Ishikawa (cell line): ENCODE results near the gene MCF2L2.

Experiments
- CEBPB ChIP-seq: IDR thresholded peaks from 2 replicates; pipeline ENCODE4 v1.6.1; 2012
- CREB1 ChIP-seq: IDR thresholded peaks from 2 replicates; pipeline ENCODE4 v1.6.1; 2012; ENCODE audit warnings: low read depth
- EGR1 ChIP-seq: IDR thresholded peaks from 2 replicates; pipeline ENCODE4 v1.6.1; 2012
- EP300 ChIP-seq: IDR thresholded peaks from 2 replicates; pipeline ENCODE4 v1.6.1; 2012; ENCODE audit warnings: borderline replicate concordance
- FOXM1 ChIP-seq: IDR thresholded peaks from 2 replicates; pipeline ENCODE4 v1.6.1; 2012; ENCODE audit warnings: low read depth, borderline replicate concordance
- NFIC ChIP-seq: IDR thresholded peaks from 2 replicates; pipeline ENCODE4 v1.6.1; 2012
- RAD21 ChIP-seq: IDR thresholded peaks from 2 replicates; pipeline ENCODE4 v1.6.1; 2012; ENCODE audit warnings: low read depth
- TAF1 ChIP-seq: IDR thresholded peaks from 2 replicates; pipeline ENCODE4 v1.6.1; 2012; ENCODE audit warnings: low read depth, mild to moderate bottlenecking
- TCF12 ChIP-seq: IDR thresholded peaks from 2 replicates; pipeline ENCODE4 v1.6.1; 2012; ENCODE audit warnings: low read depth
- TEAD4 ChIP-seq: IDR thresholded peaks from 2 replicates; pipeline ENCODE4 v1.6.1; 2012
- USF1 ChIP-seq: IDR thresholded peaks from 2 replicates; pipeline ENCODE4 v1.6.1; 2012
- YY1 ChIP-seq: IDR thresholded peaks from 2 replicates; pipeline ENCODE4 v1.6.1; 2012; ENCODE audit warnings: low read depth
- ZBTB7A ChIP-seq: IDR thresholded peaks from 2 replicates; pipeline ENCODE4 v1.6.1; 2012; ENCODE audit warnings: low read depth
- TF ChIP-seq, protein P1 (sequence below): IDR thresholded peaks from 2 replicates; pipeline ENCODE4 v1.6.1; 2012
- TF ChIP-seq, protein P2 (sequence below): IDR thresholded peaks from 2 replicates; pipeline ENCODE4 v1.6.1; 2012; ENCODE audit warnings: low read depth, mild to moderate bottlenecking

Gene MCF2L2

GRCh38 chr3:183439515-183439914, 11.1 kb upstream of the MCF2L2 start:
- TF ChIP-seq CREB1, result no peak
- TF ChIP-seq EP300, result no peak
- TF ChIP-seq TEAD4, result no peak

DNA sequence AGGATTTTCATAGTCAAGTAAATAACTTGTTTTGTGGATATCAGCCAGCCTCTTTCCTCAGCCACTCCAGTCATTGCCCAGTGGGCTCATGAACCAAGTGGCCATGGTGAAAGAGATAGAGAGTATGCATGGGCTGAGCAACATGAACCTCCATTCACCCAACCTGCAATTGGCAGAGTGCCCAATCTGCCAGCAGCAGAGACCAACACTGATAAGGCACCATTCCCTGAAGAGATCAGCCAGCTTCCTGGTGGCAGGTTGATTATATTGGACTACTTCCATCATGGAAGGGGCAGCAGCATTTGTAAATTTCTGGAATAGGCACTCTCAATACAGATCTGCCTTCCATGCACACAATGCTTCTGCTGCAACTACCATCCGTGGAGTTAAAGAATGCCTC, 10.3 kb upstream of the MCF2L2 start:
- no peak for TF ChIP-seq USF1
- no peak for TF ChIP-seq FOXM1
- TF ChIP-seq EP300, result no peak

DNA sequence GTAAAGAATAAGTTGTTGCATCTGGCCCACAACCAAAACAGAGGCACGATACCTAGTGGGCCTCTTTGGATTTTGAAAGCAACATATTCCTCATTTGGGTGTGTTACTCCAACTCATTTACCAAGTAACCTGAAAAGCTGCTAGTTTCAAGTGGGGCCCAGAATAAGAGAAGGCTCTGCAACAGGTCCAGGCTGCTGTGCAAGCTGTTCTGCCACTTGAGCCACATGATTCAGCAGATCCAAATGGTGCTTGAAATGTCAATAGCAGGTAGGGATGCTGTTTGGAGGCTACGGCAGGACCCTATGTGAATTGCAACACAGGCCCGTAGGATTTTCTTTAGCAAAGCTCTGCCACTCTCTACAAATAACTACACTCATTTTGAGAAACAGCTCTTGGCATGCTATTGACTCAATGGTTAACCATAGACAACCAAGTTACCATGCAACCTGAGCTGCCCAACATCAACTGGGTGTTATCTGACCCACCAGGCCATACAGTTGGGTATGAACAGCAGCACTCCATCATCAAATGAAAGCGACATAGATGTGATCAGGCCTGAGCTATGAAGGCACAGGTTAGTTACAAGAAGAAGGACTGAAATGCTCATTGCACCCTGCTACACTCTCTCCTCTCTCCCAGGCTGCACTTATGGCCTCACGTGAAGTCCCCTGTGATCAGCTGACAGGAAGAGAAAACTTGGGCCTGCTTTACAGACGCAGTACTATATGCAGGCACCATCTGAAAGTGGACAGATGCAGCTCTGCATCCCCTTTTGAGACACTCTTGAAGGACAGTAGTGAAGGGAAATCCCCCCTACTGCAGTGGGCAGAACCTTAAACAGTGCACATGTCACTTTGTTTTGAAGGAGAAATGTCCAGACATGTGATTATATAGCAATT, 9.5 kb upstream of the MCF2L2 start:
- TF ChIP-seq USF1 (no peak), EGR1 (no peak), TCF12 (no peak), YY1 (no peak), CREB1 (no peak), TEAD4 (no peak), CEBPB (no peak), TAF1 (no peak)
- TF ChIP-seq, protein P1, sequence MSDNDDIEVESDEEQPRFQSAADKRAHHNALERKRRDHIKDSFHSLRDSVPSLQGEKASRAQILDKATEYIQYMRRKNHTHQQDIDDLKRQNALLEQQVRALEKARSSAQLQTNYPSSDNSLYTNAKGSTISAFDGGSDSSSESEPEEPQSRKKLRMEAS, result no peak

- TF ChIP-seq, protein P1, result no peak
- no peak for TF ChIP-seq CEBPB
- TF ChIP-seq FOXM1, result no peak
- no peak for TF ChIP-seq TCF12
- no peak for TF ChIP-seq RAD21
- no peak for TF ChIP-seq TAF1
- no peak for TF ChIP-seq ZBTB7A
- TF ChIP-seq EP300, result no peak
- no peak for TF ChIP-seq USF1
- TF ChIP-seq, protein P2, sequence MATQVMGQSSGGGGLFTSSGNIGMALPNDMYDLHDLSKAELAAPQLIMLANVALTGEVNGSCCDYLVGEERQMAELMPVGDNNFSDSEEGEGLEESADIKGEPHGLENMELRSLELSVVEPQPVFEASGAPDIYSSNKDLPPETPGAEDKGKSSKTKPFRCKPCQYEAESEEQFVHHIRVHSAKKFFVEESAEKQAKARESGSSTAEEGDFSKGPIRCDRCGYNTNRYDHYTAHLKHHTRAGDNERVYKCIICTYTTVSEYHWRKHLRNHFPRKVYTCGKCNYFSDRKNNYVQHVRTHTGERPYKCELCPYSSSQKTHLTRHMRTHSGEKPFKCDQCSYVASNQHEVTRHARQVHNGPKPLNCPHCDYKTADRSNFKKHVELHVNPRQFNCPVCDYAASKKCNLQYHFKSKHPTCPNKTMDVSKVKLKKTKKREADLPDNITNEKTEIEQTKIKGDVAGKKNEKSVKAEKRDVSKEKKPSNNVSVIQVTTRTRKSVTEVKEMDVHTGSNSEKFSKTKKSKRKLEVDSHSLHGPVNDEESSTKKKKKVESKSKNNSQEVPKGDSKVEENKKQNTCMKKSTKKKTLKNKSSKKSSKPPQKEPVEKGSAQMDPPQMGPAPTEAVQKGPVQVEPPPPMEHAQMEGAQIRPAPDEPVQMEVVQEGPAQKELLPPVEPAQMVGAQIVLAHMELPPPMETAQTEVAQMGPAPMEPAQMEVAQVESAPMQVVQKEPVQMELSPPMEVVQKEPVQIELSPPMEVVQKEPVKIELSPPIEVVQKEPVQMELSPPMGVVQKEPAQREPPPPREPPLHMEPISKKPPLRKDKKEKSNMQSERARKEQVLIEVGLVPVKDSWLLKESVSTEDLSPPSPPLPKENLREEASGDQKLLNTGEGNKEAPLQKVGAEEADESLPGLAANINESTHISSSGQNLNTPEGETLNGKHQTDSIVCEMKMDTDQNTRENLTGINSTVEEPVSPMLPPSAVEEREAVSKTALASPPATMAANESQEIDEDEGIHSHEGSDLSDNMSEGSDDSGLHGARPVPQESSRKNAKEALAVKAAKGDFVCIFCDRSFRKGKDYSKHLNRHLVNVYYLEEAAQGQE, result no peak
- TF ChIP-seq TEAD4, result no peak
- TF ChIP-seq EGR1, result no peak
- no peak for TF ChIP-seq YY1
- TF ChIP-seq CREB1, result no peak
- TF ChIP-seq NFIC, result no peak
Measured at GRCh38 chr3:183437061-183437460, 8.6 kb upstream of the MCF2L2 start.

- TF ChIP-seq YY1 (no peak), FOXM1 (no peak), CEBPB (no peak), EP300 (no peak), RAD21 (no peak), TEAD4 (no peak), EGR1 (no peak), USF1 (no peak), NFIC (no peak), TCF12 (no peak), TAF1 (no peak), ZBTB7A (no peak), CREB1 (no peak)
- TF ChIP-seq, protein P2, result no peak
- TF ChIP-seq, protein P1, result no peak
Measured at GRCh38 chr3:183435661-183436060, 7.2 kb upstream of the MCF2L2 start.
